Astrocyte (in vitro differentiated cells and primary cell): Measurements from ENCODE around the gene WHRN. TPM values are rescaled to one million over a fixed set of nuclear protein-coding genes. Genes with fewer than 3 reads are reported as not detected.

ENCODE experiments used
- DNase-seq: peaks from one replicate; pipeline ENCODE4 v3.0.0-alpha.2; 2010; ENCODE audit warnings: low read depth
- FAIRE-seq: peaks from 2 replicates; lab custom pipeline; 2011; peaks lifted over from hg19 to GRCh38; lab: Jason Lieb, UNC
- H2AFZ ChIP-seq: 2 replicates; pipeline ENCODE4 v1.6.0; 2012; ENCODE audit warnings: low read depth, low read length, inconsistent platforms
- H3K27ac ChIP-seq: 2 replicates; pipeline ENCODE4 v1.5.1; 2011; ENCODE audit warnings: low read depth, low read length, inconsistent platforms
- H3K27me3 ChIP-seq: 2 replicates; pipeline ENCODE4 v1.6.0; 2011; ENCODE audit warnings: low read length, inconsistent platforms; ENCODE audit not compliant: insufficient read depth
- H3K36me3 ChIP-seq: 2 replicates; pipeline ENCODE4 v1.5.1; 2011; ENCODE audit warnings: low read length, inconsistent platforms; ENCODE audit not compliant: insufficient read depth
- H3K4me1 ChIP-seq: 2 replicates; pipeline ENCODE4 v1.5.1; 2011; ENCODE audit warnings: low read length, inconsistent platforms; ENCODE audit not compliant: insufficient read depth
- H3K4me2 ChIP-seq: 2 replicates; pipeline ENCODE4 v1.6.0; 2012; ENCODE audit warnings: low read length, inconsistent platforms
- H3K4me3 ChIP-seq: 2 replicates; pipeline ENCODE4 v1.5.1; 2011; ENCODE audit warnings: low read depth, mild to moderate bottlenecking, low read length, inconsistent platforms; ENCODE audit not compliant: insufficient read depth
- H3K79me2 ChIP-seq: 2 replicates; pipeline ENCODE4 v1.6.0; 2012; ENCODE audit warnings: mild to moderate bottlenecking, low read length, inconsistent platforms; ENCODE audit not compliant: insufficient read depth
- H3K9ac ChIP-seq: 2 replicates; pipeline ENCODE4 v1.6.0; 2012; ENCODE audit warnings: mild to moderate bottlenecking, low read length, inconsistent platforms
- H3K9me3 ChIP-seq: 2 replicates; pipeline ENCODE4 v1.5.1; 2012; ENCODE audit warnings: low read depth, mild to moderate bottlenecking, low read length, inconsistent platforms; ENCODE audit not compliant: insufficient read depth
- H4K20me1 ChIP-seq: 2 replicates; pipeline ENCODE4 v1.6.0; 2012; ENCODE audit warnings: low read length, inconsistent platforms; ENCODE audit not compliant: insufficient read depth
- H3K27ac Mint-ChIP-seq: one replicate; pipeline ENCODE4 v1.8.0; 2021; ENCODE audit warnings: mild to moderate bottlenecking, mixed read lengths; ENCODE audit not compliant: unreplicated experiment
- H3K27me3 Mint-ChIP-seq: one replicate; pipeline ENCODE4 v1.8.0; 2021; ENCODE audit warnings: low read depth, mixed read lengths; ENCODE audit not compliant: unreplicated experiment
- H3K36me3 Mint-ChIP-seq: one replicate; pipeline ENCODE4 v1.8.0; 2021; ENCODE audit warnings: low read depth, mixed read lengths; ENCODE audit not compliant: unreplicated experiment
- H3K4me1 Mint-ChIP-seq: one replicate; pipeline ENCODE4 v1.8.0; 2021; ENCODE audit warnings: low read depth, mixed read lengths; ENCODE audit not compliant: unreplicated experiment
- H3K4me3 Mint-ChIP-seq: one replicate; pipeline ENCODE4 v1.8.0; 2021; ENCODE audit warnings: mild to moderate bottlenecking, moderate library complexity, mixed read lengths; ENCODE audit not compliant: unreplicated experiment
- H3K9me3 Mint-ChIP-seq: one replicate; pipeline ENCODE4 v1.8.0; 2021; ENCODE audit warnings: mild to moderate bottlenecking, mixed read lengths; ENCODE audit not compliant: unreplicated experiment
- EZH2 ChIP-seq: IDR thresholded peaks from 2 replicates; pipeline ENCODE4 v1.6.1; 2012; ENCODE audit warnings: mild to moderate bottlenecking, low read length, inconsistent platforms; ENCODE audit not compliant: insufficient read depth
- total RNA-seq: library from RNA; stranded (reverse); gene quantifications from 2 replicates; pipeline ENCODE4 v1.2.1, GENCODE V29; 2021
- TF ChIP-seq, protein P1 (sequence below): IDR thresholded peaks from 2 replicates; pipeline ENCODE4 v1.5.1; 2011; ENCODE audit warnings: low read depth, mild to moderate bottlenecking, inconsistent platforms, low read length, moderate library complexity; ENCODE audit not compliant: insufficient read depth

WHRN gene
- total RNA-seq, 1 donor from 2014 or later: 10.2 TPM

DNA sequence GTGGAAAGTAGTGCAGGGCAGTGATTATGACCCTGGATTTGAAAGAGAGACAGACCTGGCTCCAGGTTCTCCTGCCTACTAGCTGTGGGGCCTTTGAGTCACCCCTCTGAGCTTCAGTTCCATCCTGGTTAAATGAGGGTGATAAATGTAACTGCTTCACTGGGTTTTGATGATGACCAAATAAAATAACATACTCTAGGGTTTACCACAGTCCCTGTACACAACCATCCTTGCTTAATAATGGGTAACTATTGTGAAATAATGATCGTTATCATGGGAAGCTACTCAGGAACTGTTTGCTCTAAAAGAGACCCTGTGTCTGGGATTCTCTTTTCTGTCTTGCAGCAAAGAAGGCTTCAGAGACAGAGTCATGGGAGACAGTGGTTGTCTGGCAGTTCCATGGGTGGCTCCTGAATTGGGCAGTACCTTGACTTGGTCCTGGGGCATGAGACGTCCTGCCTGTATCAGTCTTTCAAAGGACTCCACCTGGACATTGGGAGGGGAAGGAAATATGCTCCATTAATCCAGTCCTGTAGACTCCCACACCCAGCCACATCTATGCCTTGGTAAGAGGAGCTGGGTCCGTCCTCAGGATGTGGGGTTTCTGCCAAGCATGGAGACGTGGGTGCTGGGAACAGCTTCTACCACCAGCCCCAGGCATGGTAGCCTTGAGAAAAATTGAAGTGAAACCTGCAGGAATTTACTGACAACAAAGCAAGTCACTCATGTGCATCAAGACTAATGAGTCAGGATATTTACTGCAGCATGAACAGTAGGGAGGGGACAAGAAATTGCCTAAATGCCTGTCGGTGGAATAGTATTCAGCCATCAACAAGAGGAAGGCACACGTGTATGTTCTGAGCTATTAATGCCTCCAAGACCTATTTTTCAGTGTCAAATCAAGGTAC lies 140.9 kb downstream of the WHRN start:
- H3K36me3 Mint-ChIP-seq: peaks cover 41% of the 10 kb centered on the region
- TF ChIP-seq, protein P1, sequence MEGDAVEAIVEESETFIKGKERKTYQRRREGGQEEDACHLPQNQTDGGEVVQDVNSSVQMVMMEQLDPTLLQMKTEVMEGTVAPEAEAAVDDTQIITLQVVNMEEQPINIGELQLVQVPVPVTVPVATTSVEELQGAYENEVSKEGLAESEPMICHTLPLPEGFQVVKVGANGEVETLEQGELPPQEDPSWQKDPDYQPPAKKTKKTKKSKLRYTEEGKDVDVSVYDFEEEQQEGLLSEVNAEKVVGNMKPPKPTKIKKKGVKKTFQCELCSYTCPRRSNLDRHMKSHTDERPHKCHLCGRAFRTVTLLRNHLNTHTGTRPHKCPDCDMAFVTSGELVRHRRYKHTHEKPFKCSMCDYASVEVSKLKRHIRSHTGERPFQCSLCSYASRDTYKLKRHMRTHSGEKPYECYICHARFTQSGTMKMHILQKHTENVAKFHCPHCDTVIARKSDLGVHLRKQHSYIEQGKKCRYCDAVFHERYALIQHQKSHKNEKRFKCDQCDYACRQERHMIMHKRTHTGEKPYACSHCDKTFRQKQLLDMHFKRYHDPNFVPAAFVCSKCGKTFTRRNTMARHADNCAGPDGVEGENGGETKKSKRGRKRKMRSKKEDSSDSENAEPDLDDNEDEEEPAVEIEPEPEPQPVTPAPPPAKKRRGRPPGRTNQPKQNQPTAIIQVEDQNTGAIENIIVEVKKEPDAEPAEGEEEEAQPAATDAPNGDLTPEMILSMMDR: no peak
- no peak for TF ChIP-seq EZH2
- Histone ChIP-seq H3K4me3 (no peak overlapping the region), H3K9ac (no peak overlapping the region), H3K27me3 (no peaks in the 10 kb centered on the region), H3K9me3 (no peaks in the 10 kb centered on the region), H3K27ac (peak overlapping the region; percentile 9), H2AFZ (no peak overlapping the region), H3K36me3 (peaks cover 3% of the 10 kb centered on the region), H3K4me1 (peaks cover 26% of the 10 kb centered on the region), H3K4me2 (peak overlapping the region; percentile 1), H3K79me2 (no peaks in the 10 kb centered on the region), H4K20me1 (peaks cover under 1% of the 10 kb centered on the region)
- H3K27ac Mint-ChIP-seq: no peak overlapping the region
- H3K4me3 Mint-ChIP-seq: no peak overlapping the region
- H3K4me1 Mint-ChIP-seq: peaks cover 7% of the 10 kb centered on the region
- H3K27me3 Mint-ChIP-seq: no peaks in the 10 kb centered on the region
- DNase-seq (peak; percentile 90), FAIRE-seq (no peak)
- H3K9me3 Mint-ChIP-seq: peaks cover 3% of the 10 kb centered on the region

DNA sequence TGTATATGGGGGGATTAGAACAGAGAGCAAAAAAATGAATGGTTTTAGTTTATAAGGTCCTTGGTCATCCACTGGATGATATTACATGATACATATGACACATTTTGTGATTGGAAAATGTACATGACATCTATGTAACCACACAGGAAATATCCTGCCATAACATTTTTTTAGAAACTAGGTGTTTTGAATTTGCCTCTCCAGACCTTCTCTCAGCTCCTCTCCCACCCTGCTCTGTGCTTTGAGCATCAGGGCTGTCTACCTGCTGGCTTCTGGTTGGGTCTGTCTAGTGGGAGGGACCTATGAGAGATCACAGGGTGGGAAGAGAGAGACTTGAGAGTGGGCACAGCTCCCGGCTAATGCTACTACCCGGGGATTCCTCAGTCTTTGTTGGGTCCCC lies 141.8 kb downstream of the WHRN start:
- no peak overlapping the region for H3K9ac ChIP-seq
- Mint-ChIP-seq H3K9me3 (peaks cover 3% of the 10 kb centered on the region), H3K27me3 (no peaks in the 10 kb centered on the region), H3K4me3 (no peak overlapping the region), H3K4me1 (peaks cover 7% of the 10 kb centered on the region), H3K36me3 (peaks cover 43% of the 10 kb centered on the region), H3K27ac (no peak overlapping the region)
- DNase-seq: no peak
- no peaks in the 10 kb centered on the region for H3K9me3 ChIP-seq
- no peak for FAIRE-seq
- no peak overlapping the region for H3K4me2 ChIP-seq
- no peak overlapping the region for H2AFZ ChIP-seq
- H3K27ac ChIP-seq: no peak overlapping the region
- H3K27me3 ChIP-seq: no peaks in the 10 kb centered on the region
- H3K4me1 ChIP-seq: peaks cover 26% of the 10 kb centered on the region
- TF ChIP-seq EZH2: no peak
- TF ChIP-seq, protein P1: no peak
- no peak overlapping the region for H3K4me3 ChIP-seq
- no peaks in the 10 kb centered on the region for H3K79me2 ChIP-seq
- H4K20me1 ChIP-seq: no peaks in the 10 kb centered on the region
- peaks cover 6% of the 10 kb centered on the region for H3K36me3 ChIP-seq

DNA sequence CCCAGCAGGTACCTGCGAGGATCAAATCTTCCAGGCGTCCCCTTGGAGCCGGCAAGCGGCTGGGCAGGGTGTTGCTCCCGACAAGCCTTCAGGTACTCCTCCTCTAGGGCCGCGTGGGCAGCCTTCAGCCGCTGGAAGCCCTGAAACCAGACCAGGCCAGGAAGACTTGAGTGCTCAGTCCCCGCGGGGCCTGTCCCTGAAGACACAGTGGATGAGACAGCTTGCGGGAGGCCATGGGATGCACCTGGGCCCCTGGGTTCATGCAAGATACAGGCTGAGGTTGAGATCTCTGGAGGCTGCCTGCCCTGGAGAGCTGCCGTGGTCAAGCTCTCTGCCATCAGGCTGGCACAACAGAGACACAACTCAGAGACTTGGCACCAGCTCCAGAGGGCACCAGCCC lies 142.9 kb downstream of the WHRN start:
- H3K36me3 Mint-ChIP-seq: peaks cover 43% of the 10 kb centered on the region

More for the DNA sequence above, 142.9 kb downstream of the WHRN start:
- Histone ChIP-seq H3K4me2 (no peak overlapping the region), H3K4me1 (peaks cover 26% of the 10 kb centered on the region), H2AFZ (no peak overlapping the region), H3K9me3 (no peaks in the 10 kb centered on the region), H3K27me3 (no peaks in the 10 kb centered on the region), H3K36me3 (peaks cover 9% of the 10 kb centered on the region), H3K27ac (no peak overlapping the region), H3K4me3 (no peak overlapping the region), H3K79me2 (no peaks in the 10 kb centered on the region), H3K9ac (no peak overlapping the region), H4K20me1 (no peaks in the 10 kb centered on the region)
- FAIRE-seq: no peak
- H3K9me3 Mint-ChIP-seq: peaks cover 3% of the 10 kb centered on the region
- DNase-seq: no peak
- H3K27ac Mint-ChIP-seq: no peak overlapping the region
- no peak overlapping the region for H3K4me3 Mint-ChIP-seq
- no peak for TF ChIP-seq EZH2
- TF ChIP-seq, protein P1: no peak
- H3K4me1 Mint-ChIP-seq: peaks cover 7% of the 10 kb centered on the region
- no peaks in the 10 kb centered on the region for H3K27me3 Mint-ChIP-seq
